Measurements from ENCODE around the gene MIPEP.

The MIPEP gene

GRCh38 chr13:23680845-23681669 is 208.1 kb downstream of the MIPEP start:
- peak; percentile 85 for DNase-seq (ENCODE audit: low read depth)
